GM15510 (cell line): ENCODE data around the gene ZNF280A.

Experiments
- POLR2A ChIP-seq: IDR thresholded peaks from 3 replicates; pipeline ENCODE4 v1.6.1; 2011; ENCODE audit warnings: borderline replicate concordance; ENCODE audit not compliant: insufficient read length; ENCODE audit errors: extremely low read depth

The ZNF280A gene

GRCh38 chr22:22507743-22508273 lies 12.3 kb downstream of the ZNF280A start:
- no peak for TF ChIP-seq POLR2A

- TF ChIP-seq POLR2A, result no peak
These were observed 13.3 kb downstream of the ZNF280A start for GRCh38 chr22:22506736-22507135.

GRCh38 chr22:22498267-22498666 lies 21.8 kb downstream of the ZNF280A start:
- TF ChIP-seq POLR2A, result no peak

- TF ChIP-seq POLR2A, result no peak
These were observed 31.3 kb downstream of the ZNF280A start for GRCh38 chr22:22488736-22489135.

DNA sequence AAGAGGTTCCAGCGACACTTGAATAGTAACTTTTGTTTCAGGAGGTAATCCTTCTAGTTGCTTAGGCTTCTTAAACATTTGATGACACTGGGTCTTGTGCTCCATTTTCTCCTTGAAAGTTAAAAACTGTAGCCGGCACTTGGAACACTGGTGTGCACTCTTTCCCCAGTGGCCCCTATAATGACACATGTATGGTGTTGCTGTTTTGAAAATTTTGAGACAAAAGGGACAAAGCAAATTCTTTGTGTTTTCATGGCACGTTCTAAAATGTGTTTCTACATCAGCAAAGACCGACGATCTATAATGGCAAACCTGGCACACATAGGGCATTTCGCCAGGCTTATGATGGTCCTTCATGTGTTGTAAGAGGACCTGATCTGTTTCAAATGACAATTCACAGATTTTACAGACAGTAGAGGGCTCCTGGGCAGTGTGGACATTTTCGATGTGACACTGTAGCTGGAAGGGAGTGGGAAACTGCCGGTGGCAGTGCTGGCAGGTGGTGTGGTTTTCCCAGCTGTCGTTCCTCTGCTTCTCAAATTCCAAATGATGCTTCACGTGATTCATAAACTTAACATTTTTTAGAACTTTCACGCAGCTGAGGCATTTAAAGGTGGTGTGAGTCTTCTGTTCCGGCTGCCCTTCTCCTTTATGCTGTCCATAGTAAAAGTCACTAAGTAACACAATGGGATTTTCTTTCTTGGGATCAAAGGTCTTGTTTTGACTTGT lies 32.0 kb downstream of the ZNF280A start:
- no peak for TF ChIP-seq POLR2A

- TF ChIP-seq POLR2A, result no peak
These were observed 33.0 kb downstream of the ZNF280A start for GRCh38 chr22:22487059-22487458.

GRCh38 chr22:22486132-22486899 lies 33.8 kb downstream of the ZNF280A start:
- no peak for TF ChIP-seq POLR2A

- TF ChIP-seq POLR2A, result no peak
These were observed 34.5 kb downstream of the ZNF280A start for GRCh38 chr22:22485524-22485923.

DNA sequence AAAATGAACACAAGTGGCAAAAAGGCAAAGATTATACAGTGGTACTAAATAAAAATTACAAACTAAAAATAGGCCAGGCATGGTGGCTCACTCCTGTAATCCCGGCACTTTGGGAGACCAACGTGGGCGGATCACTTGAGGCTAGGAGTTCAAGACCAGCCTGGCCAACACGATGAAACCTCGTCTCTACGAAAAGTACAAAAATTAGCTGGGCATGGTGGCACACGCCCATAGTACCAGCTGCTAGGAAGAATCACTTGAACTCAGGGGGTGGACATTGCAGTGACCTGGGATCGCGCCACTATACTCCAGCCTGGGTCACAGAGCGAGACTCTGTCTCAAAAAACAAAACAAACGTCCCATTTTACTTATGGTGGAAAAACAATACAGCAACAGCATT lies 36.0 kb downstream of the ZNF280A start:
- no peak for TF ChIP-seq POLR2A

- no peak for TF ChIP-seq POLR2A
These were observed 39.1 kb downstream of the ZNF280A start for GRCh38 chr22:22480940-22481339.

DNA sequence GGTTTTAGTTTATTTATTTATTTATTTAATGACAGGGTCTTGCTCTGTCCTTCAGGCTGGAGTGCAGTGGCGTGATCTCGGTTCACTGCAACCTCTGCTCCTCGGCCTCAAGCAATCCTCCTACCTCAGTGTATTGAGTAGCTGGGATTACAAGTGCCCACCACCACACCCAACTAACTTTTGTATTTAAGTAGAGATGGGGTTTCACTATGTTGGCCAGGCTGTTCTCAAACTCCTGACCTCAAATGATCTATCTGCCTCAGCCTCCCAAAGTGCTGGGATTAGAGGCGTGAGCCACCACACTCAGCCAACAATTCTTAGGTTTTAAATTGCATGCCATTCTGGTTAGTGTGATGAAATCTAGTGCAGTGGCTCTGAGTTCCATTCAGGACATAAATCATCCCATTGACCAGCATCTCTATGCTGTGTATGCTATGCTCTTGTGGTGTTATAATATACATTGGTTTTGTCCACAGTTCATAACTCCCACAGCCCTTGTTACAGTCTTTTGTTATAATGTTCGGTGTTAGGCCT lies 40.0 kb downstream of the ZNF280A start:
- TF ChIP-seq POLR2A, result no peak

DNA sequence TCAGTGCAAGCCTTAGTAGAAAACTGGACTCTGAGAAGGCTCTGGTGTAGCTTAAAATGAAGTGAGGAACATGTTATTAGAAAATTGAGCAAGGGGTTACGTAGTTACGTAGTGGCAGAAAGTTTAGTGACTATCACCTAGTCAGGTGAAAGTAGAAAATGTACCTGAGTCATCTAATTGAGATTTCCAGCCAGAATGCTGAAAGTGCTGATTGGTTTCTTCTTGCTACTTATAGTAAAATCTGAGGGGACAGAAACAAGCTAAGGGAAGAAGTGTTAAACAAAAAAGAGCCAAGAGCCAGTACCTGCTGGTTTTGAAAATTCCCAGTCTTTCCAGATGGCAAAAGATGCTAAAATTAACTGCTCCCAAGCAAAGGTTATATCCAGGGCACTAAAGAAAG lies 41.0 kb downstream of the ZNF280A start:
- no peak for TF ChIP-seq POLR2A

DNA sequence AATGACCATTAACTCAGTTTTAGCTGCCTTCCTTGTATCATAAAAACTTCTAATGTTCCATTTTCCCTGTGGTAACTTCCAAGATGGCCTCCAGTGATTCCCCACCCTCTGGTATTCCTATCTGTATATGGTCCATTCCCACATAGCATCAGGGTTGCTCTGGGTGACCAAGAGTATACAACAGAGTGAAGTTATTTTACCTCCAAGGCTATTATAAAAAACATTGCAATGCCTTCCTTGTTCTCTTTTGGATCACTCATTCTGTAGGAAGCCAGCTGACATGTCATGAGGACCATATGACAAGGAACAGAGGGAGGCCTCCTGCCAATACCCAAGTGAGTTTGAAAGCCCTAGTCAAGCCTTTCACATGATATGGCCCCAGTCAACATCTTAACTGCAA lies 41.6 kb downstream of the ZNF280A start:
- TF ChIP-seq POLR2A, result no peak

DNA sequence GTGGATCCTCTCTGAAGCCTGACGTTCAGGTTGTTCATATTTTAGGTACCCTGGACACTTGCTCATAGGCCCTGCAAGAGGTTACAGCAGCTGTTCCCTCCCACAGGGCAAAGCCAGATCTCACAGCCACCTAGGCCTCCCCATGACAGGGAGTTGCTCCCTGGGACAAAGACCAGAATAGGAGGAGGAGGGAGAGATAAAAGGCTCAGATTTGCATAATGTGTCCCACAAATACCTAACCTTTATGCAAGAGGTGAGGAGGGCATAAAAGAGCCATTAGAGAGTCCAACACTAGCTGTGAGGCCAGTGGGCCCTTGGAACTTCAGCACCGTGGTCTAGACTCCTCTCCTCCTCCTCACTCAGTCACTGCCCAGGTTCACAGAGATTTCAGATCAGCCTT lies 45.3 kb downstream of the ZNF280A start:
- TF ChIP-seq POLR2A, result no peak

GRCh38 chr22:22469527-22469926 lies 50.5 kb downstream of the ZNF280A start:
- no peak for TF ChIP-seq POLR2A
